Transverse colon (tissue), 4 donors: Measurements from ENCODE around the gene WBP1. TPM values are rescaled to one million over a fixed set of nuclear protein-coding genes. Genes with fewer than 3 reads are reported as not detected.

Experiments used
- DNase-seq: peaks from one replicate; pipeline ENCODE4 v3.0.0-alpha.2; 2019
- H3K27ac ChIP-seq, 4 donors: fragments of 200-600 bp; sonication (generic); 2 replicates each; pipeline ENCODE4 v1.5.1; 2016 to 2018; ENCODE audit warnings: inconsistent platforms in 4 of 4
- H3K27me3 ChIP-seq: fragments of 200-600 bp; sonication (generic); 2 replicates; pipeline ENCODE4 v1.5.1; 2017; ENCODE audit warnings: inconsistent platforms
- H3K36me3 ChIP-seq, 4 donors: fragments of 200-600 bp; sonication (generic); 2 replicates each; pipeline ENCODE4 v1.5.1; 2017 to 2019; ENCODE audit warnings: inconsistent platforms in 4 of 4
- H3K4me1 ChIP-seq, 4 donors: fragments of 200-600 bp; sonication (generic); 2 replicates each; pipeline ENCODE4 v1.5.1; 2017 to 2020; ENCODE audit warnings: inconsistent platforms in 4 of 4
- H3K4me3 ChIP-seq, 4 donors: fragments of 200-600 bp; sonication (generic); 1 replicate in 1 of 4; 2 replicates in 3 of 4; pipeline versions ENCODE4 v1.5.1 to v1.6.1; 2017 to 2019; ENCODE audit warnings: inconsistent platforms in 4 of 4
- H3K9me3 ChIP-seq, 2 donors: fragments of 200-600 bp; sonication (generic); 2 replicates each; pipeline ENCODE4 v1.5.1; 2017 to 2019; ENCODE audit warnings: inconsistent platforms in 2 of 2
- EP300 ChIP-seq: sonication (generic); formaldehyde crosslinking; IDR thresholded peaks from one replicate; pipeline ENCODE4 v1.6.1; 2017; ENCODE audit warnings: antibody characterized with exemption, low read depth
- POLR2A ChIP-seq: fragments of 450-650 bp; IDR thresholded peaks from one replicate; pipeline ENCODE4 v1.6.1; 2016; ENCODE audit warnings: antibody characterized with exemption, mild to moderate bottlenecking, moderate library complexity
- POLR2AphosphoS5 ChIP-seq, 3 donors: sonication (generic); formaldehyde crosslinking; IDR thresholded peaks; one replicate each; pipeline ENCODE4 v1.6.1; 2016; ENCODE audit warnings: antibody characterized with exemption in 3 of 3
- WGBS, 2 donors: methylation state at CpG; one replicate each; pipeline ENCODE4 v1.1.5; 2018; ENCODE audit warnings: low coverage in 1 of 2; 5-methylcytosine and 5-hydroxymethylcytosine counted together
- in situ Hi-C, 4 donors: fragments of 200-750 bp; cut with MboI; loops; one replicate each; pipeline versions ENCODE4 v1.15.0 to v1.15.1; 2017; ENCODE audit warnings: low sequenced_read_pairs in 3 of 4, low pct_ligation_motif_present in 1 of 4, low pct_unique_long_range_greater_than_20kb in 1 of 4
- intact Hi-C: fragments of 100-400 bp; cut with DNase I; formaldehyde crosslinking; loops from one replicate; pipeline ENCODE4 v1.15.1; 2023; ENCODE audit warnings: low total_unique reads
- total RNA-seq, 4 donors: library from RNA; depleted of rRNA; stranded (reverse); fragments of >200 nt; gene quantifications; one replicate each; pipeline ENCODE4 v1.1.0, GENCODE V29; 2016
- TF ChIP-seq, protein P1 (sequence below), 5 experiments: fragments of 200-600 bp in 3 of 5; fragments of 450-650 bp in 2 of 5; sonication (generic) in 3 of 5; IDR thresholded peaks; 1 replicate in 2 of 5; 2 replicates in 3 of 5; pipeline ENCODE4 v1.5.1; 2016 to 2017; ENCODE audit warnings: antibody characterized with exemption in 5 of 5, inconsistent platforms in 3 of 5, mild to moderate bottlenecking in 2 of 5, moderate library complexity in 1 of 5

WBP1 gene
- total RNA-seq, 4 donors from 2014 or later = 59.5 to 101 (median 62.7) TPM

DNA sequence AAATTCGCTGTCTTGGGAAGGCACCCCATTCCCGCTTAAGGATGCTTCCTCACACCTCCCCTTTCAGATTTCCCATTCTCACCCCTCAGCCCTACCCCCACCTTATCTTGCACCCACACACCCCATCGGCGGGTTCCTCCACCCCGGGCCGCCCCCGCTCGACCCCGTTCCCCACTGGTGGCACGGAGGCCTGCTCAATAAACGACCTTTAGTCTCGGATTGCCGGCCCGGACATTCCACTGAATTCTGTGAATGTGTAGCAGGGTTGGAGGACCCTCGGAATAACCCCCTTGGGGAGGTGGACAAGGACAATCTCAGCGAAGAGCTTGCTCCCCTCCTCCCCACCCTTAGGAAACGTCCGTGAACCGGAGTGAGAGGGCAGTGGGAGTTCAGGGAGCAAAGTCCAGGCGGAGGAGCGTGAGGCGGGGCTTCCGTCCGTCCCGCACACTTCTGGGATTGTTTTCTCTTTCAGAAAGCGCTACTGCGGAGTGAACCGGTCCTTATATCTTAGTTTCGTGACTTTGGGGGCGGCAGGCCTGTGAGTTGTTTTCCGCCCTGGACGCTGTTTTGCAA, 44.0 kb downstream of the WBP1 start:
- H3K4me3 ChIP-seq = peak overlapping the region; percentile 46 to 59 (median 51)
- 21% methylated on average over 32 of the region's 32 CpGs; no CpG with 5 or more reads in 1 of the 2 donors for WGBS, 2 donors
- H3K27ac ChIP-seq = peak overlapping the region; percentile 85 to 90 (median 86)
- peak; percentile 75 for DNase-seq
- H3K27me3 ChIP-seq = peaks cover 42% of the 10 kb centered on the region
- in situ Hi-C loops = loop anchor here in 1 of 4 donors (5.0 kb wide), 1 partner anchor 75 kb away; no protein-coding TSS in a partner anchor
- no peaks in the 10 kb centered on the region for H3K36me3 ChIP-seq
- intact Hi-C loops = no loop called here
- H3K9me3 ChIP-seq = no peaks in the 10 kb centered on the region
- TF ChIP-seq POLR2AphosphoS5 (IDR thresholded peaks at IDR 0.05) (peak in 2 of 3 donors; percentile 72 to 75), POLR2A (peak; percentile 1)
- TF ChIP-seq, protein P1, sequence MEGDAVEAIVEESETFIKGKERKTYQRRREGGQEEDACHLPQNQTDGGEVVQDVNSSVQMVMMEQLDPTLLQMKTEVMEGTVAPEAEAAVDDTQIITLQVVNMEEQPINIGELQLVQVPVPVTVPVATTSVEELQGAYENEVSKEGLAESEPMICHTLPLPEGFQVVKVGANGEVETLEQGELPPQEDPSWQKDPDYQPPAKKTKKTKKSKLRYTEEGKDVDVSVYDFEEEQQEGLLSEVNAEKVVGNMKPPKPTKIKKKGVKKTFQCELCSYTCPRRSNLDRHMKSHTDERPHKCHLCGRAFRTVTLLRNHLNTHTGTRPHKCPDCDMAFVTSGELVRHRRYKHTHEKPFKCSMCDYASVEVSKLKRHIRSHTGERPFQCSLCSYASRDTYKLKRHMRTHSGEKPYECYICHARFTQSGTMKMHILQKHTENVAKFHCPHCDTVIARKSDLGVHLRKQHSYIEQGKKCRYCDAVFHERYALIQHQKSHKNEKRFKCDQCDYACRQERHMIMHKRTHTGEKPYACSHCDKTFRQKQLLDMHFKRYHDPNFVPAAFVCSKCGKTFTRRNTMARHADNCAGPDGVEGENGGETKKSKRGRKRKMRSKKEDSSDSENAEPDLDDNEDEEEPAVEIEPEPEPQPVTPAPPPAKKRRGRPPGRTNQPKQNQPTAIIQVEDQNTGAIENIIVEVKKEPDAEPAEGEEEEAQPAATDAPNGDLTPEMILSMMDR (IDR thresholded peaks at IDR 0.05) = no peak
- H3K4me1 ChIP-seq = peaks cover 30 to 75% (median 61%) of the 10 kb centered on the region in 4 donors

DNA sequence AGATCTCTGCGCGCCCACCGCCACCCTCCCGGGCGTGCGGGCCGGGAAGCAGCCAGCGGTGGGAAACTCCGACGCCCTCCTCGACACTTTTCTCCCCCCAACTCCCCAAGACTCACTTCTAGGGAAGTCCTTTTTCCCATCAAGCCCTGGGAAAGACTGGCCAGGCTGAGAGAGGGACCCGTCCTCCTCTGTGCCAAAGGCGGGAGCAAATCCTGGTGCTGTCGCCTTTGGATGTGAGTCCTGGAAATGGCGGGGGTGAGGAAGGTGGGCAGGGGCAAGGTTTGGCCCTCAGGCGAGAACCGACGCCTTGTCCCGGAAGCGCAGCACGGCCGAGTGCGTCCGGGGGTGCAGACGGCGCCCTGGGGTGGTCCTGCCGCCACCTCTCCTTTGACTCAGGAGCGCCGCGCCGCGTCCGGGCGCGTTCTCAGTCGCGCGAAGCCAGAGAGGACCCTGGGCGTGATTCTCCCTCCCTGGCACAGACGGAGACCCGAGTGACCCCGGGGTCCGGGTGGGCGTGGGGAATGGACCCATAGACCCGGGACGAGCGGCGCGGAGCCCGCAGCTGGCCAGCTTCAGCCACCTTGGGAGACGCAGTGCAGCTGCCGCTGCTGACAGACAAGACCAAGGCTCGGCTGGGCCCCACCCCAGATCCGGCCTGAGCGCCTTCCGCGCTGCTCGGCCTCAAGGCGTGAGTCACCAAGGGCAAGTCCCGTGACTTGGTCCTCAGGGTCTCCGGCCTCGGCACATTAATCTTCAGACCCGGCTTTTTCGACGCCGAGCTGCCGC, 44.7 kb downstream of the WBP1 start:
- Histone ChIP-seq H3K27ac (peak overlapping the region; percentile 85 to 90 (median 86)), H3K36me3 (no peaks in the 10 kb centered on the region), H3K27me3 (peaks cover 36% of the 10 kb centered on the region), H3K4me1 (peaks cover 29 to 69% (median 55%) of the 10 kb centered on the region in 4 donors), H3K4me3 (peak overlapping the region; percentile 46 to 59 (median 51)), H3K9me3 (no peaks in the 10 kb centered on the region)
- 2% methylated on average over 49 of the region's 67 CpGs; no CpG with 5 or more reads in 1 of the 2 donors for WGBS, 2 donors
- DNase-seq = peak; percentile 89
- in situ Hi-C loops = loop anchor here in 1 of 4 donors (5.0 kb wide), 1 partner anchor 74 kb away; no protein-coding TSS in a partner anchor
- TF ChIP-seq POLR2AphosphoS5 (IDR thresholded peaks at IDR 0.05) = peak; percentile 81 to 93 (median 92)
- TF ChIP-seq EP300 = no peak
- TF ChIP-seq, protein P1 (IDR thresholded peaks at IDR 0.05) = peak in 2 of 5 experiments; percentile 24 to 27
- peak; percentile 91 for TF ChIP-seq POLR2A
- intact Hi-C loops = no loop called here

DNA sequence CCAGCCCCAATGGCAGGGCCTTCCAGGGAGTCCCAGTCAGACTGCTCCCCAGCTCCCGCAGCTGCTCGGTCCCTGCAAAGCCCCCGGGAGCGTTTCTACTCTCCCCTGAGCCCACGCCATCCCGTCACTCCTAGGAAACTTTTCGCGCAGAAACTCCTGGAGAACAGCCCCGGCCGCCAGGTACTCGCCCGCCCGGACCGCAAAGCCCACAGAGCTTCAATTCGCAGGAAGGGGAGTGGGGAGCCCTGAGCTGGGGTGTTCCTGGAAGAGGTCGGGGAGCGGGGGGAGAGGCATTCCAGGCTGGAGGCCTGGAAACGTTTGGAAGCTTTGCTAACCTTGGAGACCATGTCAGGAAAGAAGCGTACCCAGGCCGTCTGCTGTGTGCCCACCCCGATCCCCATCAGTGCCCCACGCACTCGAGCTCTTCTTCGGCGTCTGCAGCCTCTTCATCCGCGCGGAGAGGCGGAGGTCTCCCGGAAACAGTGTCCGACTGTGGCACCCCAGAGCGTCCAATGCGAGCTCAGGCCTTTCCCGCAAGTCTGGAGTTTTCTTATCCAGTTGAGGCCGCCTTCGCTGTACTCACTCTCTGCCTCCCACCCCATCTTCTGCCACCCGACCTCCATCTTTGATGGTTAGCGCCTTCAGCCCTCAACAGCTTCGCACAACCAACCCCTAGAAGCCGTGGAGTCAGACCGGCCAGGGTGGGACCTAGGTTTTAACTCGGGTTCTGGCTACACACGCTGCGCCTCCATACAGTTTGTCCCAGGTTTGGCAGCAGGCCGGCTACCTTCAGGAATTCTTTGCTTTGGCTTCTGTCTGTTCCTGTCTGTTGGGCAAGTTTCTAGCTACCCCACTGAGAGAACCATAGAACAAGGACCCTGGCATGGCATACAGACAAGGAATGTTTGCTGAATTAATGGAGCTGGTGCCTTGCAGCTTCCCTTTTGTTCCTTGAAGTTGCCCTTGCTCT, 45.6 kb downstream of the WBP1 start:
- DNase-seq = no peak
- intact Hi-C loops = no loop called here
- Histone ChIP-seq H3K36me3 (no peaks in the 10 kb centered on the region), H3K4me1 (peaks cover 22 to 67% (median 52%) of the 10 kb centered on the region in 4 donors), H3K27ac (peak overlapping the region; percentile 85 to 90 (median 86)), H3K4me3 (peak overlapping the region; percentile 6 to 54 (median 47)), H3K27me3 (peaks cover 33% of the 10 kb centered on the region), H3K9me3 (no peaks in the 10 kb centered on the region)
- in situ Hi-C loops = loop anchor here in 1 of 4 donors (5.0 kb wide), 1 partner anchor 74 kb away; no protein-coding TSS in a partner anchor
- 60 to 84% methylated on average over 12 to 45 of the region's 45 CpGs for WGBS, 2 donors
- no peak for TF ChIP-seq POLR2A
- no peak for TF ChIP-seq POLR2AphosphoS5 (IDR thresholded peaks at IDR 0.05)
- TF ChIP-seq, protein P1 (IDR thresholded peaks at IDR 0.05) = no peak
- TF ChIP-seq EP300 = no peak
